Activated naive CD4-positive, alpha-beta T cell treated with anti-CD3 and anti-CD28 coated beads for 36 hours (primary cell): ENCODE measurements around the gene MCM3AP. TPM values are rescaled to one million over a fixed set of nuclear protein-coding genes. Genes with fewer than 3 reads are reported as not detected.

Experiments
- CTCF ChIA-PET: fragments of 350-600 bp; sonication (Branson Sonifier 250); formaldehyde crosslinking; loops from one replicate; lab custom pipeline; 2021; ENCODE audit warnings: antibody characterized with exemption; lab: Charles Lee
- DNase-seq: peaks from one replicate; pipeline ENCODE4 v3.0.0-alpha.2; 2020
- H3K27ac Mint-ChIP-seq: one replicate; pipeline ENCODE4 v1.8.0; 2021; ENCODE audit warnings: mild to moderate bottlenecking, mixed read lengths
- H3K27me3 Mint-ChIP-seq: one replicate; pipeline ENCODE4 v1.8.0; 2021; ENCODE audit warnings: low read depth, mixed read lengths
- H3K36me3 Mint-ChIP-seq: one replicate; pipeline ENCODE4 v1.8.0; 2021; ENCODE audit warnings: low read depth, mixed read lengths
- H3K4me1 Mint-ChIP-seq: one replicate; pipeline ENCODE4 v1.8.0; 2021; ENCODE audit warnings: low read depth, mixed read lengths
- H3K4me3 Mint-ChIP-seq: one replicate; pipeline ENCODE4 v1.8.0; 2021; ENCODE audit warnings: mild to moderate bottlenecking, moderate library complexity, mixed read lengths
- H3K9me3 Mint-ChIP-seq: one replicate; pipeline ENCODE4 v1.8.0; 2021; ENCODE audit warnings: mixed read lengths
- intact Hi-C: fragments of 100-400 bp; cut with micrococcal nuclease; formaldehyde crosslinking; loops from one replicate; pipeline ENCODE4 v1.15.1; 2023
- total RNA-seq, 2 experiments: library from RNA; stranded (reverse); gene quantifications; one replicate each; pipeline ENCODE4 v1.2.3, GENCODE V29; 2021

MCM3AP gene
- total RNA-seq, 2 experiments from 2014 or later: 86.7 to 89.8 TPM

- Mint-ChIP-seq H3K9me3 (no peaks in the 10 kb centered on the region), H3K27ac (no peak overlapping the region), H3K4me3 (no peak overlapping the region), H3K4me1 (no peaks in the 10 kb centered on the region), H3K27me3 (no peaks in the 10 kb centered on the region), H3K36me3 (peaks cover 29% of the 10 kb centered on the region)
- intact Hi-C loops: no loop called here
- CTCF ChIA-PET: interaction anchor here (0.9 kb wide), 1 partner anchor 12 kb away, joined by 6 read pairs; no protein-coding TSS in a partner anchor
- DNase-seq: no peak
These were observed 21.2 kb downstream of the MCM3AP start for GRCh38 chr21:46264046-46264689.

GRCh38 chr21:46256501-46256994 is 28.9 kb downstream of the MCM3AP start:
- Mint-ChIP-seq H3K4me3 (no peak overlapping the region), H3K36me3 (peaks cover 55% of the 10 kb centered on the region), H3K27ac (no peak overlapping the region), H3K9me3 (no peaks in the 10 kb centered on the region), H3K27me3 (no peaks in the 10 kb centered on the region), H3K4me1 (peaks cover 22% of the 10 kb centered on the region)
- DNase-seq: no peak
- CTCF ChIA-PET: no interaction called here
- intact Hi-C loops: no loop called here

GRCh38 chr21:46255758-46256337 is 29.6 kb downstream of the MCM3AP start:
- no peak for DNase-seq
- Mint-ChIP-seq H3K4me3 (no peak overlapping the region), H3K27me3 (no peaks in the 10 kb centered on the region), H3K27ac (no peak overlapping the region), H3K9me3 (no peaks in the 10 kb centered on the region), H3K36me3 (peaks cover 52% of the 10 kb centered on the region), H3K4me1 (peaks cover 26% of the 10 kb centered on the region)
- CTCF ChIA-PET: no interaction called here
- intact Hi-C loops: no loop called here

- DNase-seq: no peak
These were observed 30.2 kb downstream of the MCM3AP start for GRCh38 chr21:46255166-46255565.

GRCh38 chr21:46254208-46254975 is 31.0 kb downstream of the MCM3AP start:
- CTCF ChIA-PET: interaction anchor here (1.3 to 1.5 kb wide), 2 partner anchors 13 to 25 kb away, joined by 3 read pairs; no protein-coding TSS in a partner anchor
- no peak for DNase-seq
- intact Hi-C loops: no loop called here

More at GRCh38 chr21:46255166-46255565, 30.2 kb downstream of the MCM3AP start:
- Mint-ChIP-seq H3K4me1 (peaks cover 33% of the 10 kb centered on the region), H3K36me3 (peaks cover 56% of the 10 kb centered on the region), H3K4me3 (no peak overlapping the region), H3K27ac (peak overlapping the region; percentile 19), H3K27me3 (no peaks in the 10 kb centered on the region), H3K9me3 (no peaks in the 10 kb centered on the region)
- intact Hi-C loops: no loop called here
- CTCF ChIA-PET: no interaction called here

GRCh38 chr21:46253610-46254124 is 31.7 kb downstream of the MCM3AP start:
- no peaks in the 10 kb centered on the region for H3K9me3 Mint-ChIP-seq
- intact Hi-C loops: loop anchor here (2.0 kb wide), 2 partner anchors 25 to 71 kb away; partner anchors contain the start of genes LSS and PCNT
- no peaks in the 10 kb centered on the region for H3K27me3 Mint-ChIP-seq
- H3K36me3 Mint-ChIP-seq: peaks cover 60% of the 10 kb centered on the region
- peak; percentile 82 for DNase-seq
- H3K4me3 Mint-ChIP-seq: no peak overlapping the region
- CTCF ChIA-PET: interaction anchor here (1.3 to 2.5 kb wide), 3 partner anchors 12 to 111 kb away, joined by 3 to 10 read pairs (median 3); no protein-coding TSS in a partner anchor
- peak overlapping the region; percentile 86 for H3K27ac Mint-ChIP-seq
- H3K4me1 Mint-ChIP-seq: peaks cover 34% of the 10 kb centered on the region

More at GRCh38 chr21:46254208-46254975, 31.0 kb downstream of the MCM3AP start:
- peaks cover 60% of the 10 kb centered on the region for H3K36me3 Mint-ChIP-seq
- peak overlapping the region; percentile 86 for H3K27ac Mint-ChIP-seq
- no peaks in the 10 kb centered on the region for H3K27me3 Mint-ChIP-seq
- H3K4me1 Mint-ChIP-seq: peaks cover 34% of the 10 kb centered on the region
- H3K9me3 Mint-ChIP-seq: no peaks in the 10 kb centered on the region
- H3K4me3 Mint-ChIP-seq: no peak overlapping the region

- no peaks in the 10 kb centered on the region for H3K27me3 Mint-ChIP-seq
- peaks cover 34% of the 10 kb centered on the region for H3K4me1 Mint-ChIP-seq
- H3K36me3 Mint-ChIP-seq: peaks cover 58% of the 10 kb centered on the region
- H3K9me3 Mint-ChIP-seq: no peaks in the 10 kb centered on the region
- intact Hi-C loops: loop anchor here (2.0 kb wide), 2 partner anchors 24 to 72 kb away; partner anchors contain the start of genes LSS and PCNT
- H3K4me3 Mint-ChIP-seq: no peak overlapping the region
- peak overlapping the region; percentile 86 for H3K27ac Mint-ChIP-seq
- CTCF ChIA-PET: interaction anchor here (0.9 to 2.5 kb wide), 3 partner anchors 11 to 110 kb away, joined by 3 to 10 read pairs (median 6); no protein-coding TSS in a partner anchor
- DNase-seq: no peak
These were observed 32.6 kb downstream of the MCM3AP start for GRCh38 chr21:46252840-46253239.

GRCh38 chr21:46250146-46250725 is 35.2 kb downstream of the MCM3AP start:
- Mint-ChIP-seq H3K27me3 (no peaks in the 10 kb centered on the region), H3K4me3 (no peak overlapping the region), H3K36me3 (peaks cover 54% of the 10 kb centered on the region), H3K4me1 (peaks cover 33% of the 10 kb centered on the region), H3K9me3 (no peaks in the 10 kb centered on the region), H3K27ac (peak overlapping the region; percentile 51)
- CTCF ChIA-PET: interaction anchor here (1.2 kb wide), 1 partner anchor 107 kb away, joined by 5 read pairs; no protein-coding TSS in a partner anchor
- peak; percentile 28 for DNase-seq
- intact Hi-C loops: no loop called here

- Mint-ChIP-seq H3K4me3 (no peak overlapping the region), H3K9me3 (no peaks in the 10 kb centered on the region), H3K27me3 (no peaks in the 10 kb centered on the region), H3K4me1 (peaks cover 19% of the 10 kb centered on the region), H3K27ac (no peak overlapping the region), H3K36me3 (peaks cover 42% of the 10 kb centered on the region)
- CTCF ChIA-PET: interaction anchor here (0.6 kb wide), 1 partner anchor 47 kb away, joined by 3 read pairs; no protein-coding TSS in a partner anchor
- intact Hi-C loops: no loop called here
- DNase-seq: no peak
These were observed 36.6 kb downstream of the MCM3AP start for GRCh38 chr21:46248827-46249226.

- CTCF ChIA-PET: interaction anchor here (0.6 kb wide), 1 partner anchor 46 kb away, joined by 3 read pairs; no protein-coding TSS in a partner anchor
- Mint-ChIP-seq H3K27ac (no peak overlapping the region), H3K4me3 (no peak overlapping the region), H3K36me3 (peaks cover 39% of the 10 kb centered on the region), H3K9me3 (no peaks in the 10 kb centered on the region), H3K27me3 (no peaks in the 10 kb centered on the region), H3K4me1 (peaks cover 15% of the 10 kb centered on the region)
- DNase-seq: no peak
- intact Hi-C loops: no loop called here
These were observed 37.0 kb downstream of the MCM3AP start for GRCh38 chr21:46248422-46248782.

GRCh38 chr21:46247699-46248421 is 37.6 kb downstream of the MCM3AP start:
- no peak overlapping the region for H3K27ac Mint-ChIP-seq
- H3K36me3 Mint-ChIP-seq: peaks cover 42% of the 10 kb centered on the region
- H3K4me1 Mint-ChIP-seq: peaks cover 12% of the 10 kb centered on the region
- DNase-seq: no peak
- no peaks in the 10 kb centered on the region for H3K9me3 Mint-ChIP-seq
- CTCF ChIA-PET: interaction anchor here (0.6 to 0.7 kb wide), 2 partner anchors 46 to 78 kb away, joined by 3 read pairs; a partner anchor contains a TSS
- intact Hi-C loops: no loop called here
- H3K4me3 Mint-ChIP-seq: no peak overlapping the region
- no peaks in the 10 kb centered on the region for H3K27me3 Mint-ChIP-seq
